Endothelial cell of umbilical vein (primary cell): Measurements from ENCODE around the gene B4GALT5. TPM values are rescaled to one million over a fixed set of nuclear protein-coding genes. Genes with fewer than 3 reads are reported as not detected.

Experiments used
- BruUV-seq: library from RNA; stranded (reverse); fragments of 400-500 nt; replicated peaks from 2 replicates; lab custom pipeline; 2021; lab: Mats Ljungman, UMichigan
- CTCF ChIA-PET: fragments of 300-600, 350-600 bp; sonication (Branson Sonifier 250); formaldehyde crosslinking; loops from one replicate; lab custom pipeline; 2021; ENCODE audit warnings: antibody characterized with exemption, inconsistent platforms; lab: Charles Lee
- POLR2A ChIA-PET: fragments of 300-600, 350-600 bp; sonication (Branson Sonifier 250); formaldehyde crosslinking; loops from one replicate; lab custom pipeline; 2021; ENCODE audit warnings: antibody characterized with exemption, inconsistent platforms; lab: Charles Lee
- DNase-seq: peaks from one replicate; pipeline ENCODE4 v3.0.0-alpha.2; 2011; ENCODE audit warnings: low read depth, low spot score
- FAIRE-seq: peaks from 2 replicates; lab custom pipeline; 2011; peaks lifted over from hg19 to GRCh38; lab: Jason Lieb, UNC
- H2AFZ ChIP-seq: 2 replicates; pipeline ENCODE4 v1.6.0; 2012; ENCODE audit warnings: low read depth, low read length, control low read depth, inconsistent platforms
- H3K27ac ChIP-seq: 2 replicates; pipeline ENCODE4 v1.5.1; 2011; ENCODE audit warnings: low read depth, mild to moderate bottlenecking, control low read depth, low read length, moderate library complexity; ENCODE audit not compliant: insufficient read depth
- H3K27me3 ChIP-seq, 2 experiments: 2 replicates each; pipeline versions ENCODE4 v1.6.0 to v1.6.1; 2011; ENCODE audit warnings: low read length in 2 of 2, mixed read lengths in 1 of 2; ENCODE audit not compliant: control insufficient read depth in 2 of 2, insufficient read depth in 2 of 2
- H3K36me3 ChIP-seq, 2 experiments: 2 replicates in 1 of 2; 3 replicates in 1 of 2; pipeline ENCODE4 v1.5.1; 2011; ENCODE audit warnings: low read length in 2 of 2, mild to moderate bottlenecking in 1 of 2, moderate library complexity in 1 of 2; ENCODE audit not compliant: control insufficient read depth in 2 of 2, insufficient read depth in 2 of 2; ENCODE audit errors: extremely low read depth in 1 of 2
- H3K4me1 ChIP-seq: 3 replicates; pipeline ENCODE4 v1.5.1; 2011; ENCODE audit warnings: mild to moderate bottlenecking, low read length; ENCODE audit not compliant: control insufficient read depth, insufficient read depth; ENCODE audit errors: extremely low read depth
- H3K4me2 ChIP-seq: 2 replicates; pipeline ENCODE4 v1.6.1; 2011; ENCODE audit warnings: low read length, control low read depth, mixed read lengths; ENCODE audit not compliant: insufficient read depth
- H3K4me3 ChIP-seq, 3 experiments: fragments of 200-600 bp in 1 of 3; sonication (generic), shearing (Covaris generic) in 1 of 3; replicated peaks in 1 of 3; 2 replicates each; pipeline ENCODE4 v1.5.1; 2011 to 2016; ENCODE audit warnings: control low read depth in 3 of 3, low read length in 3 of 3, mild to moderate bottlenecking in 2 of 3, inconsistent platforms in 1 of 3, low read depth in 1 of 3, moderate library complexity in 1 of 3; ENCODE audit not compliant: insufficient read depth in 1 of 3
- H3K79me2 ChIP-seq: 2 replicates; pipeline ENCODE4 v1.6.0; 2012; ENCODE audit warnings: low read length, inconsistent platforms; ENCODE audit not compliant: control insufficient read depth, insufficient read depth
- H3K9ac ChIP-seq: replicated peaks from 2 replicates; pipeline ENCODE3; 2011; ENCODE audit warnings: low read length, control low read depth; ENCODE audit not compliant: insufficient read depth; ENCODE audit errors: extremely low read depth
- H3K9me1 ChIP-seq: replicated peaks from 3 replicates; pipeline ENCODE4 v1.6.0; 2011; ENCODE audit warnings: mild to moderate bottlenecking, low read length; ENCODE audit not compliant: control insufficient read depth, insufficient read depth; ENCODE audit errors: extremely low read depth
- H3K9me3 ChIP-seq: replicated peaks from 2 replicates; pipeline ENCODE4 v1.5.1; 2012; ENCODE audit warnings: low read length, inconsistent platforms; ENCODE audit not compliant: control insufficient read depth, insufficient read depth
- H4K20me1 ChIP-seq: replicated peaks from 2 replicates; pipeline ENCODE3; 2011; ENCODE audit warnings: mild to moderate bottlenecking, low read length; ENCODE audit not compliant: control insufficient read depth, insufficient read depth; ENCODE audit errors: extremely low read depth
- CTCF ChIP-seq, 2 donors: IDR thresholded peaks; 1 replicate in 1 of 2; 2 replicates in 1 of 2; pipeline ENCODE4 v1.5.1; 2011; ENCODE audit warnings: low read length in 2 of 2, mild to moderate bottlenecking in 2 of 2, moderate library complexity in 2 of 2, control low read depth in 1 of 2, inconsistent platforms in 1 of 2, low read depth in 1 of 2; ENCODE audit not compliant: insufficient read depth in 1 of 2; ENCODE audit errors: extremely low read depth in 1 of 2
- EZH2 ChIP-seq: IDR thresholded peaks from 2 replicates; pipeline ENCODE4 v1.6.1; 2012; ENCODE audit warnings: borderline replicate concordance, low read depth, mild to moderate bottlenecking, moderate library complexity, low read length, inconsistent platforms; ENCODE audit not compliant: severe bottlenecking
- FOS ChIP-seq: IDR thresholded peaks from 2 replicates; pipeline ENCODE4 v1.6.1; 2011; ENCODE audit warnings: mild to moderate bottlenecking, low read length, moderate library complexity, borderline replicate concordance; ENCODE audit not compliant: insufficient read depth
- GATA2 ChIP-seq: IDR thresholded peaks from 2 replicates; pipeline ENCODE4 v1.7.0; 2011; ENCODE audit warnings: low read depth, mild to moderate bottlenecking, moderate library complexity, mixed read lengths, low read length; ENCODE audit not compliant: insufficient read length, insufficient read depth
- JUN ChIP-seq: IDR thresholded peaks from 2 replicates; pipeline ENCODE4 v1.6.1; 2011; ENCODE audit warnings: borderline replicate concordance, low read depth; ENCODE audit not compliant: insufficient read length, insufficient read depth
- MAX ChIP-seq: IDR thresholded peaks from 2 replicates; pipeline ENCODE4 v1.6.1; 2011; ENCODE audit not compliant: insufficient read depth, insufficient read length
- MYC ChIP-seq: IDR thresholded peaks from one replicate; pipeline ENCODE4 v1.6.1; 2011; ENCODE audit warnings: mild to moderate bottlenecking, low read depth, low read length
- POLR2A ChIP-seq: IDR thresholded peaks from 2 replicates; pipeline ENCODE4 v1.6.1; 2012; ENCODE audit warnings: low read depth, mild to moderate bottlenecking, control low read depth, low read length
- POLR2AphosphoS5 ChIP-seq: IDR thresholded peaks from 2 replicates; pipeline ENCODE4 v1.6.1; 2012; ENCODE audit warnings: low read depth, mild to moderate bottlenecking, control low read depth, low read length, moderate library complexity; ENCODE audit not compliant: insufficient read depth
- dilution Hi-C: fragments of 300-500 bp; cut with MboI; formaldehyde crosslinking; loops from one replicate; pipeline ENCODE4 v1.15.0; 2019; ENCODE audit warnings: low sequenced_read_pairs; ENCODE audit not compliant: extremely low pct_ligation_motif_present
- intact Hi-C: fragments of 100-400 bp; cut with micrococcal nuclease; formaldehyde crosslinking; loops from one replicate; pipeline ENCODE4 v1.10.0; 2022
- polyA plus RNA-seq, 4 experiments: library from polyadenylated mRNA; depleted of rRNA in 3 of 4; stranded (reverse) in 3 of 4; unstranded in 1 of 4; fragments of >200 nt; gene quantifications; 2 replicates each; pipeline versions ENCODE4 v1.2.1 to v1.2.3, GENCODE V29; 2011 to 2012; ENCODE audit warnings: missing spikeins in 1 of 4
- total RNA-seq: library from RNA; stranded (reverse); gene quantifications from 2 replicates; pipeline ENCODE4 v1.2.3, GENCODE V29; 2021

The B4GALT5 gene
- total and polyA plus RNA-seq, 2 donors (not counting 3 experiments of a cell fraction or from before 2014, with no cell fraction given), result 54.4 to 70.1 TPM

- Histone ChIP-seq H4K20me1 (peaks cover 11% of the 10 kb centered on the region), H3K9me1 (no peaks in the 10 kb centered on the region), H3K36me3 (peaks cover 18 to 27% of the 10 kb centered on the region in 2 experiments), H3K4me2 (no peak overlapping the region), H3K9ac (no peak overlapping the region), H3K79me2 (peaks cover 67% of the 10 kb centered on the region), H3K4me1 (peaks cover under 1% of the 10 kb centered on the region), H3K4me3 (no peak overlapping the region), H3K9me3 (no peaks in the 10 kb centered on the region), H3K27ac (no peak overlapping the region), H2AFZ (no peak overlapping the region), H3K27me3 (no peaks in the 10 kb centered on the region)
- intact Hi-C loops (no loop called here), dilution Hi-C loops (loop anchor here (25.0 kb wide), 1 partner anchor 181 kb away; no protein-coding TSS in a partner anchor)
- FAIRE-seq (no peak), DNase-seq (no peak)
- POLR2A ChIA-PET, result no interaction called here
- BruUV-seq, result no TSS peak
- CTCF ChIA-PET, result interaction anchor here (0.8 kb wide), 1 partner anchor 148 kb away, joined by 3 read pairs; no protein-coding TSS in a partner anchor
- TF ChIP-seq FOS (no peak), GATA2 (no peak), EZH2 (no peak), CTCF (IDR thresholded peaks at IDR 0.05; ENCODE audit: extremely low read depth in 1 of 2, insufficient read depth in 1 of 2, low read depth in 1 of 2, low read length in 2 of 2) (no peak), MAX (no peak), MYC (no peak), POLR2A (no peak), POLR2AphosphoS5 (no peak), JUN (no peak)
These were observed 57.4 kb downstream of the B4GALT5 start for GRCh38 chr20:49656304-49656703.
